ENCODE data around the gene EVPLL. TPM values are rescaled to one million over a fixed set of nuclear protein-coding genes. Genes with fewer than 3 reads are reported as not detected.

EVPLL gene
- not detected in 2 replicates for total RNA-seq

GRCh38 chr17:18377437-18378204 lies at the start of gene EVPLL:
TSS of gene EVPLL (plus strand) at chr17:18377778. CDS start at chr17:18380938, 3,160 bp downstream.

GRCh38 chr17:18363101-18364049 lies 14.2 kb upstream of the EVPLL start, which contains the start of gene SHMT1:
TSS of gene SHMT1 (minus strand) at chr17:18363550. CDS start at chr17:18355981, 7,569 bp downstream.

Small RNA genes lying within 50 kb of the gene (small RNA-seq; reads per million reads assigned to genes)
- gene AL353997.5 (not detected), gene YWHAEP2 (not detected)

Other genes starting within 250 kb of the EVPLL start
- 147 and 150 TPM in 2 replicates for gene ALKBH5, start 193.9 kb upstream of the EVPLL start, total RNA-seq
- gene LLGL1, start 152.1 kb upstream of the EVPLL start, total RNA-seq, result 39.0 and 39.9 TPM in 2 replicates
- gene FLII, start 119.0 kb upstream of the EVPLL start, total RNA-seq, result 226 and 239 TPM in 2 replicates
- gene MIEF2, start 117.1 kb upstream of the EVPLL start, total RNA-seq, result 16.7 and 19.1 TPM in 2 replicates
- 37.7 and 47.0 TPM in 2 replicates for gene TOP3A, start 62.8 kb upstream of the EVPLL start, total RNA-seq
- gene SMCR8, start 62.5 kb upstream of the EVPLL start, total RNA-seq, result 22.1 and 22.5 TPM in 2 replicates
- gene SHMT1, start 14.2 kb upstream of the EVPLL start, total RNA-seq, result 12.2 and 16.1 TPM in 2 replicates
- gene LGALS9C, start 99.0 kb downstream of the EVPLL start, total RNA-seq, result not detected in 2 replicates